Cerebellar cortex (tissue), 1 donor: ENCODE data around the gene CASP8AP2.
"Not testable (repeated sequence)": the region's sequence is repeated elsewhere in the genome, so short reads cannot be mapped to it uniquely, and the experiment has no call there.

Experiments used
- DNase-seq: peaks from one replicate; pipeline ENCODE4 v3.0.0-alpha.2; 2015; ENCODE audit warnings: low spot score

Gene CASP8AP2

DNA sequence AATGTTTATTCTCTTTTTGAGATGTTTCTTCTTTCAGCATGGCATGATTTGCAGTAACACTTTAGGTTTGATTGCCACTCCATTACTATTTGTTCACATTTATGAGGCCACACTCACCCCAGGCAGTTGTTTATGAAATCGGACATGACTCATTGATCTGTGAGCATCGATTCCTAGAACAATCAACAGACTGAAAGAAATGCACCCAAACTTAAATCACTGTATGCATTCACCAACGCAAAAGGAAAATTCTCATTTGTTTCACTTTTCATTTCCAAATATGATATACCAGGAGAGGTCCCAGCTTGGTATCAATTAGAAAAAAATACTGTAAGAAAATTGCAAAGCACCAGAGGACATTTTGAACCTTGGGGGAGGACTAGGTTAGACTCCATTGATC, 59.2 kb downstream of the CASP8AP2 start:
- no peak for DNase-seq

DNA sequence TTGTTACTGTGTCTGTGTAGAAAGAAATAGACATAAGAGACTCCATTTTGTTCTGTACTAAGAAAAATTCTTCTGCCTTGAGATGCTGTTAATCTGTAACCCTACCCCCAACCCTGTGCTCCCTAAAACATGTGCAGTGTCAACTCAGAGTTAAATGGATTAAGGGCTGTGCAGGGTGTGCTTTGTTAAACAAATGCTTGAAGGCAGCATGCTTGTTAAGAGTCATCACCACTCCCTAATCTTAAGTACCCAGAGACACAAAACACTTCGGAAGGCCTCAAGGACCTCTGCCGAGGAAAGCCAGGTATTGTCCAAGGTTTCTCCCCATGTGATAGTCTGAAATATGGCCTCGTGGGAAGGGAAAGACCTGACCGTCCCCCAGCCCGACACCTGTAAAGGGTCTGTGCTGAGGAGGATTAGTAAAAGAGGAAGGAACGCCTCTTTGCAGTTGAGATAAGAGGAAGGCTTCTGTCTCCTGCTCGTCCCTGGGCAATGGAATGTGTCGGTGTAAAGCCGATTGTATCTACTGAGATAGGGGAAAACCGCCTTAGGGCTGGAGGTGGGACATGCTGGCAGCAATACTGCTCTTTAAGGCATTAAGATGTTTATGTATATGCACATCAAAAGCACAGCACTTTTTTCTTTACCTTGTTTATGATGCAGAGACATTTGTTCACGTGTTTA, 61.3 kb downstream of the CASP8AP2 start:
- not testable (repeated sequence) for DNase-seq

DNA sequence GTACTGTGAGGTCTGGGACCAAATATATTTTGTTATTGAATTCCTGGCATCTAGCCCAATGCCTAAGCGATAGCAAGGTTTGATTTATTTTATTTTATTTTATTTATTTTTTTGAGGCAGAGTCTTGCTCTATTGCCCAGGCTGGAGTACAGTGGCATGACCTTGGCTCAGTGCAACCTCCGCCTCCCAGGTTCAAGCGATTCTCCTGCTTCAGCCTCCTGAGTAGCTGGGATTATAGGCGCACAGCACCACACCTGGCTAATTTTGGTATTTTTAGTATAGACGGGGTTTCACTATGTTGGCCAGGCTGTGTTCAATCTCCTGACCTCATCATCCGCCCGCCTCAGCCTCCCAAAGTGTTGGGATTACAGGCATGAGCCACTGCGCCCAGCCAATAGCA, 62.9 kb downstream of the CASP8AP2 start:
- not testable (repeated sequence) for DNase-seq

DNA sequence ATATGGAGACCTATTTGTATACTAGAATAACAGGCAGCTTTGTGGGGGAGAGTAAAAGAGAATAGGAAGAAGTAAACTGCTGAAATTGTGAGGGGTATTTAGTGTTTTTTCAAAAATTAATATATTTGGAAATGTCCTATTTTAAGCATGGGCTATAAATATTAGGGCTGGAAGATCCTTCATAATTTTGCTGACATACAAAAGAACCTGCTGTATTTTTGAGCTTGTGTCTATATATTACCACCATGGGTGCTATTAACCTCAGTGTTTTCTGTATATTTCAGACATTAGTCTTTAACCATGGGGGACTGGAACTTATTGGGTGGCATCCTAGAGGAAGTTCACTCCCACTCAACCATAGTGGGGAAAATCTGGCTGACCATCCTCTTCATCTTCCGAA, 64.5 kb downstream of the CASP8AP2 start, which contains the start of gene GJA10:
Gene GJA10, plus strand, starts transcription at position 301 of the 400 bp plus-strand sequence. Its CDS starts 0 bp downstream, at position 301.
- no peak for DNase-seq

DNA sequence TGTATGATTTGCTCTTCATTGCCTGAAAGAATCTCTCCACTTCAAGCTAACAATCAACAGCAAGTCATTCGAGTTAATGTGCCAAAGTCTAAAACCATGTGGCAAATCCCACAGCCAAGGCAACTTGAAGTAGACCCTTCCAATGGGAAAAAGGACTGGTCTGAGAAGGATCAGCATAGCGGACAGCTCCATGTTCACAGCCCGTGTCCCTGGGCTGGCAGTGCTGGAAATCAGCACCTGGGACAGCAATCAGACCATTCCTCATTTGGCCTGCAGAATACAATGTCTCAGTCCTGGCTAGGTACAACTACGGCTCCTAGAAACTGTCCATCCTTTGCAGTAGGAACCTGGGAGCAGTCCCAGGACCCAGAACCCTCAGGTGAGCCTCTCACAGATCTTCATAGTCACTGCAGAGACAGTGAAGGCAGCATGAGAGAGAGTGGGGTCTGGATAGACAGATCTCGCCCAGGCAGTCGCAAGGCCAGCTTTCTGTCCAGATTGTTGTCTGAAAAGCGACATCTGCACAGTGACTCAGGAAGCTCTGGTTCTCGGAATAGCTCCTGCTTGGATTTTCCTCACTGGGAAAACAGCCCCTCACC, 65.7 kb downstream of the CASP8AP2 start:
- DNase-seq: peak; percentile 3

DNA sequence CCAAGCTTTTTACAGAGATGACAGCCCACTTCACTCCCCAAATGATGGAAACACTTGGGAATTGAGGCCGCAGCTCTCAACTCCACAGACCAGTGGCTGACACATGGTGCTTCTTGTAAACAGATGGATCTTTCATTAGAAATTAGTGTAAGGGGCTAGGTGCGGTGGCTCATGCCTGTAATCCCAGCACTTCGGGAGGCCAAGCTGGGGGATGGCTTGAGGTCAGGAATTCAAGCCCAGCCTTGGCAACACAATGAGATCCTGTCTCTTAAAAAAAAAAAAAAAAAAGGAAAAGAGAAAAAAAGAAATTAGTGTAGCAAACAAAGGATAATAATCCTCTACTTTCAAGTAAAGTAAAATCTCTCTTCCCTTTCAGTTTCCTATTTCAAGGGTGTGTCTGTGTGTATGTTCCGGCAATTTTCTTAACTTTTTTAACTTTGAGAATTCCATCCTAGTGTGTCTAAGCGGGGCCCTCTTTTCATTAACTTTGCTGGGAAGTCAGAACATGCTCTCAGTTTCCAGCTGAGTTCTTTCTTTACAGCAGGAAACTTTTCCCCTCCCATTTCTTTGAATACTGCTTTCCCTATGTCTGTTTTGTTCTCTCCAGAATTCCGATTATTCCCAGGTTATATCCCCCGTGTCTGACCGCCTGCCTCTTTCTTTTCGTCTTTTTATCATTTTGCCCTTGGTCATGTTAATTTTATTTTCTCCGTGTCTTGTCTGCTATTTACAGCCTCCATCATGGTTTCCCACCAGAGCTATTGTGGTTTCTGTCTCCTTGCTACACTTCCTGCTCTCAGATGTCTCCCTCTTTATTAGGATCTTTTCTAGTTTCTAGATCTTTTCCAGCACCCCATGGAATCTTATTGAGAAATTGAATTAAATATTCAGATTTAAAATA, 80.6 kb downstream of the CASP8AP2 start:
- not testable (repeated sequence) for DNase-seq

DNA sequence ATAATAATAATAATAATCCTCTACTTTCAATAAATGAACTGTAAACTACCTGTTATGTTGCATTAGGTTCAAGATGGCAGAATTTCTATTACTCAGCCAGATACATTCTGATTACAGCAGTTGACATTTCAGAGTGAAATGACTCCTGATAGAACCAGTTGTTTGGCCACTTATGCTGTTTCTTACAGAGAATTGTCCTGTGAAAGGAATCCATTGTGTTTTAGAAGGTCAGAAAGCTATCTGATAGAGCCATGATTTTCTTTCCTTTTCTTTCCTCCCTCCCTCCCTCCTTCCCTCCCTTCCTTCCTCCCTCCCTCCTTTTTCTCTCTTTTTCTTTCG, 81.2 kb downstream of the CASP8AP2 start:
- DNase-seq: no peak

DNA sequence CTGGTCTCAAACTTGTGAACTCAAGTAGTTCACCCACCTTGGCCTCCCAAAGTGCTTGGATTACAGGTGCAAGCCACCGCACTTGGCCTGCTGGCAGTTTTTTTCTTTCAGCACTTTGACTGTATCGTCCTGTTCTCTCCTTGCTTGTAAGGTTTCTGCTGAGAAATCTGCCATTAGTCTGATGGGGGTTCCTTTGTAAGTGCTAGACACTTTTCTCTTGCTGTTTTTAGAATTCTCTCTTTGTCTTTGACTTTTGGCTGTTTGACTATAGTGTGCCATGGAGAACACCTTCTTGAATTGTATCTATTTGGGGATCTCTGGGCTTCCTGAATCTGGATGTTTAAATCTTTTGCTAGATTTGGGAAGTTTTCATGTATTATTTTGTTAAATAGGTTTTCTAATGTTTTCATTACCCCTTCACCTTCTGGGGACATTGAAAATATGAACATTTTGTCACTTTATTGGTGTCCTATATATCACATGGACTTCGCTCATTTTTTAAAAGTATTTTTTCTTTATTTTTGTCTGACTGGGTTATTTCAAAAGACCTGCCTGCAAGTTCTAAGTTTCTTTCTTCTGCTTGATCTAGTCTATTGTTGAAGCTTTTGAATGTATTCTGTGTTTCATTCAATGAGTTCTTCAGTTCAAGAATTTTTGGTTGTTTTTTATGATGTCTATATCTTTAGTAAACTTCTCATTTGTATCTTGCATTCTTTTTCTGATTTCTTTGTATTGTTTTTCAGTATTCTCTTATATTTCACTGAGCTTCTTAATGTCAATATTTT, 86.6 kb downstream of the CASP8AP2 start:
- DNase-seq: no peak

DNA sequence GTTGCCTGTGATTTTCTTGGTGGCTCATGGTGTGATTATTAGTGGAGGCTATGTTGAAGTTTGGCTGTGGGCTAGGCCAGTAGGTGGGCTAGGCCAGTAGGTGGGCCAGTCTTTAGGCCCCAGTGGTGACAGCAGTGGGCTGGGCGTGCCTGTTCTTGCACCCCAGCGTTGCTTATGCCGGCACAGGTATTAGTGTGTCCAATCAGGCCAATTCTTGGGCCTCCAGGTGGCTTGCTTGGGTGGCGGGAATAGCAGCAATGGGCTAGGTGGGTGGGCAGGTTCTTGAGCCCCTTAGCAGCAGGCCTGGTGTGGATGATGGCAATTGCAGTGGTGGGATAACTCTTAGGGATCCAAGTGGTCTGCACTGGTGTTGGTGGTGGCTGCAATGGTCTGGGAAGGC, 87.5 kb downstream of the CASP8AP2 start:
- no peak for DNase-seq

DNA sequence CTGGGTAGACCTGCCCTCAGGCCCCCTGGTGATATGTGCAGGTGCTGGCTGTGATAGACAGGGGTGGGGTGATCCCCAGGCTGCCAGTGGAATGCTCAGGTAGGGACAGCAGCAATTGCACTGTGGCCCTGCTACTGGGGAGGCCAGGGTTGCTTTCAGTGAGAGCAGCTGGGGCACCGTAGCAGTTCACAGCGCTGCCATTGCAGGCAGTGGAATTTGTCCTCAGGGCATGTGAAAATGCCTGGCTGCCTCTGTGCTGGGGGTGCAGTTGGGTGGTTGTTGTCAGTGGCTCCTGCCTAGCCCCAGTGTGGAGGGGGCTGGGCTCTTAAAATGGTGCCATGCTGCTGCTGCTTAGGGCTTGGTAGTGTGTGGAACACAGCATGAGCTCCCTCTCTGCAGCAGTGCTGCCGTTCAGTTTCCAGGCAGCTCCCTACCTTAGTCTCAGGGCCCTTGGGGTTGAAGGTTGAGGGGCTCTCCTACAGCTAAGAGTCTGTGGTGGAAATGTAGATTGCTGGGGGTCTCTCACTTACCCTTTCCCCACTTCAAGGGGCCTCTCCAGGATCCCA, 88.2 kb downstream of the CASP8AP2 start:
- no peak for DNase-seq
